ENCODE results near the gene SCARF2.

The SCARF2 gene

DNA sequence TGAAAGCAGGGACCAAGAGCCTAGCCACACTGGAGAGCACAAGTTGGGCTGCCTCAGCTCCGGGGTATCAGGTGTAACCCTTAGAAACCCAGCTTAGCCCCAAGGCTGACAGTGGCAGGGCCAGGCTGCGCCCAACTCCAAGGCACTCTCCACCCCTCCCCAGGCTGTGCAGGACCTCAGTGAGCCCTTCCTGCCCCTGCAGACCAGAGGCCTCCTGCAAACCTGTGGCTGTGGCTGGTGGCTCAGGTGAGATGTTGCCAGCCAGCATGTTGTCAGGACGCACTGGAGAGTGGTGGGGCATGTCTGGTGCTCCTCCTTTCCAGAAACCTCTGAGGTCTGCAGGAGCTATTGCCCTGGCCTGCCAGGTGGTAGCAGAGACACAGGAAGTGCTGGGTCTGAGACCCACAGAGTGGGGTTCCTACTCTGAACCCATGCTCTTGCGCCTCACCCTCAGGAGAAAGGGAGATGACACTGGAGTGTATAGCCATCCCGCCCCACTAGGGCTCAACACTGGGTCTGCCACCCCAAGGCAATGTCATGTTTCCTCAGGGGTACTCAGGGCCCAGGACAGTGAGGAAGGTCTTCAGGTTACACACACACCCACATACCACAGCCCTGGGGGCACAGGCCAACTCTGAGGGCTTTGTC, 2.4 kb upstream of the SCARF2 start:
- no peak for DNase-seq

GRCh38 chr22:20439556-20439927, 1.9 kb upstream of the SCARF2 start:
- DNase-seq = no peak

GRCh38 chr22:20438678-20439492, 1.3 kb upstream of the SCARF2 start:
- DNase-seq = no peak

DNA sequence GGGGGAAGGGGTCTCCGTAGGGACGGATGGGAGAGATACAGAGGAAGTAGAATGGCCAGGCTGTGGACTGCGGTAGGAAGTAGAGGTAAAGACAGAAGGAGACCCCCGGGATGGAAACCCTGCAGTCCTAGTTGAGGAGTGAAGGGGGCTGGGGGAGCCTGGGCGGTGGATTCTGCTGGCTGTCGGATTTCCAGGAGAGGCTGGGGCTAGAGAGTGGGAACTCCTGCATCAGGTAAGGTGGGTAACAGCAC, 727 bp upstream of the SCARF2 start:
- DNase-seq = no peak

GRCh38 chr22:20436768-20437612, 635 bp downstream of the SCARF2 start:
- DNase-seq = no peak

- no peak for DNase-seq
These were observed 1.3 kb downstream of the SCARF2 start for GRCh38 chr22:20436307-20436767.

DNA sequence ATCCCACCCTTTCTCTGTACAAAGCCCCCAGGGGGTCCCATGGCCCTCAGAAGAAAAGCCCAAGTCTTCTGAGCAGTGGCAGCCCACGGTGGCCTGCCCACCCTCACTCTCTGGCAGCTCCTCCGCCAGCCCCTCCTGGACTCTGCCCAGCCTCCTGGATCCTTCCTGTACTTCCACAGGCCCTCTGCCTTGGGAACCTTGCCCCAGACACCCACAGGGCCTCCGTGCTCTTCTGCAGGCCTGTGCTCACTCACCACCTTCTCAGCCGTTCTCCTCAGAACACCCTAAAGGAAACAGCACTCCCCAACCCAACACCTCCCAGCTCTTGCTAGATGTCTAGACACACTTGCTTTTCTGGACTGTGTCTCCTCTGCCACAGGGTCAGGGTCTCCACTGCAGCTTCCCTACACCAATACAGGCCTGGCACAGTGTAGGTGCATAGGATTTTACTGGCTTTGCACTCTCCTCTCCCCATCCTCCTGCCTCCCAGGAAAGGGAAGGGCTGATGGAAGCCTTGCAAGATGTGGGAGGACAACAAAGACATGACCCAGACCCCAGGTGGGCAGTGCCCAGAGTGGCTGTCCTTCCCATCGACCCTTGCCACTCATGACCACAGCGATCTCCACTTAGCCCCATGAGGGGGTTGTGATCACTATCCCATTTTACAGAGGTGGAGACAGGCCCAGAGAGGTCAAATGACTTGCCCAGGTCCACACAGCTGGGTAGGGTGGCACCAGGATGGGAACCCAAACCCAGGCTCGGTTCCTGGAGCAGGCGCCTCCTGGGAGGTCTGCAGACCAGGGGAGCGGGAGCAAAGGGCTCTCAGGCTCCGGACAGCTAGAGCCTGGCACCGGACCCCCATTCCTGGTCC, 2.0 kb downstream of the SCARF2 start:
- no peak for DNase-seq

GRCh38 chr22:20434773-20435172, 2.9 kb downstream of the SCARF2 start:
- no peak for DNase-seq

GRCh38 chr22:20434264-20434751, 3.3 kb downstream of the SCARF2 start:
- DNase-seq = no peak

GRCh38 chr22:20433686-20434241, 3.9 kb downstream of the SCARF2 start:
- no peak for DNase-seq

GRCh38 chr22:20433191-20433590, 4.4 kb downstream of the SCARF2 start:
- no peak for DNase-seq

GRCh38 chr22:20432244-20432686, 5.4 kb downstream of the SCARF2 start:
- no peak for DNase-seq

DNA sequence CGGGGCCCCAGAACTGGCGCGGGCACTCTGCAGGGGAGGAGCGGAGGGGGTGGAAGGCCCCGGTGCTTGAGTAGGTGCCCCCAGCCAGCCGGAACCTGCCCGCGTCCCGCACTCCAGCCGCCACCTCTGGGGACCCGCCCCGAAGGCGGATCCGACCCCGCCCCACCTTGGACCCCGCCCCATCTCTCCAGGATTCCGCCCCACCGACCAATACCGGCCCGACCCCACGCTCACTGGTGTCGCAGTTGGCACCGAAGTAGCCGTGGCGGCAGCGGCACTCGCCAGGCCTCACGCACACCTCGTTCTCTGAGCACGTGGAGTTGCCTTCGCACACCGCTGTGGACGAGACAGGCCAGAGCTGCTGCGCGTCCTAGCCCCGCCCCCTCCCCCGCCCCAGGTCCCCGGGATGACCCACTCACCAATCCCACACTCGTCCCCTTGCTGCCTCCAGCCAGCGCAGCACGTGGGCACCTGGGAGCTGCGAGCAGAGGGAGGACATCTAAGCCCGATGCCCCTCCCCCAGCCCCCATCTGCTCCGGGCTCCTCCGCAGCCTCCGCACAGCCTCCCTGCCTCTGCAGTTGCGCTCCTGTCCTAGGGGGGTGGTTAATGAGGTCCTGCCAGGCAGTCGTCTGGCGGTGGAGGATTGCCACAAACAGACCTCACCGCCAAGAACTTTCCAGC, 6.0 kb downstream of the SCARF2 start:
- no peak for DNase-seq

- peak; percentile 11 for DNase-seq
These were observed 6.7 kb downstream of the SCARF2 start for GRCh38 chr22:20430720-20431510.

DNA sequence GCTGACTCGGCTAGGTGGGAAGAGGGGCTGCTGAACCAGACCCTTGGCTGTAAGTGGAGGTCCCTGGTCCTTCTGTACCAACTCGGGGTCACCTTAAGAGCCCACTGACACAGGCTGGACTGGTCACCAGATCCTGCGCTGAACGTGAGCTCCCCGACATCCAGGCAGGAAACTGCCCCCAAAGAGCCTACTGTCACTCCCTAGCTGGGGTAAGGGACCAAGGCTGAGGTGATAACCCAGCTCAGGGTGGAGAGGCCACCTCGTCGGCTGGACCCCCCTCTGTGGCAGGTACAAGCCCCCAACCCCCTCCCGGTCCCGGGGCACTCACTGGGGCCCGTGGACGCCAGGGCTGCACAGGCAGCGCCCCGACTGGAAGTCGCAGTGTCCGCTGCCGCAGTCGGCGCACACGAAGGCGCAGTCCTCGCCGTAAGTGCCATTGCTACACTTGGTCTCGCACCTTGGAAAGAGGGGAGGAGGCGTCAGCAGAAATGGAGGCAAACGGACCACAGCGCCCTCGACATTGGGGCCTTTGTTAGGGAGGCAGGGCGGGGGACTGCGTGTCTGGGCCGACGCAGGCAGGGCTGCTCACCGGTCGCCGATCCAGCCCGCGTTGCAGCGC, 7.4 kb downstream of the SCARF2 start:
- DNase-seq = no peak

DNA sequence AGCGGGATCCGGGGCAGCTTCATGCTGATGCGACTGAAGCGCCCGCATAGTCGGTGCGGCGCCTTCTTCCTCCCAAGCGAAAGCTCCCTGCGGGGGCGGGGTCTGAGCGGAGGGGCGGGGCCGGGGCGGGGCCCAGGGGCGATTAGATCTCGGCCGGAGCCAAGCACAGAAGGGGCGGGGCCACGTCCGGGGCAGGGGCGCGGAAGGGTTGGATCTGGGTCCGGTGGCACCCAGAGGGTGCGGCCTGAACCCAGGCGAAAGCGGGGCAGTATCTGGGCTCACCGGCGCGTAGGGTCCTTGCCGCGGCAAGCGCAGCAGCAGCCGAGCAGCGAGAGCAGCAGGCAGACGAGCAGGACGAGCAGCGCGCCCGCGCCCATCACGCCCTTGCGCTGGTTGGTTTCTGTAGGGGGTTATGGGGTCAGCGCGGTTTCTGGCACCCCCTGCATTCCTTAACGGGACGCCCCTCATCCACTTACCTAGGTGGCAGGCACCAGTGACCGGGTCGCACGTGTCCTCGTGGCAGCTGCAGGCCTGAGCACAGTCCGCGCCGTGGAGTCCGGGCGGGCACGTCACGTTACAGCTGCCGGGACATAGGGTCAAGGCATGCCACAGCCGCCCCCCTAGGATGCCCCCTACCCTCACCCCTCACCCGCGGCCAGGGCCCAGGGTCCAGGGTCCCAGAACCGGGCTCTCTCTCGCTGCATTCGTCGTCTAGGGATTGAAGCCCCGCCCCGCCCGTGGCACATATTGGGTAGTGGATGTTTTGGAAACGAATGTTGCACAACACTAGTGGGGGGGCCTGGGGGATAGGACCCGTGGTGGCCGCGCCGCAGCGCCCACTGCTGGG, 8.1 kb downstream of the SCARF2 start:
- no peak for DNase-seq

GRCh38 chr22:20428496-20429253, 8.9 kb downstream of the SCARF2 start:
- no peak for DNase-seq

- no peak for DNase-seq
These were observed 9.6 kb downstream of the SCARF2 start for GRCh38 chr22:20427945-20428417.

Data from NCI-H526 treated with DMSO at 0.1 percent for 48 hours (cell line).